ENCODE data around the gene CFAP69. TPM values are rescaled to one million over a fixed set of nuclear protein-coding genes. Genes with fewer than 3 reads are reported as not detected.

CFAP69 gene
- total RNA-seq, 1 experiment from 2014 or later: 4.1 TPM

GRCh38 chr7:90320801-90321494, 76.0 kb downstream of the CFAP69 start, which contains the start of gene FAM237B:
TSS of gene FAM237B (minus strand) at chr7:90321304. CDS start at chr7:90319748, 1,556 bp downstream.
- Histone ChIP-seq H4K20me1 (ENCODE audit: insufficient read depth) (no peaks in the 10 kb centered on the region), H3K9me2 (ENCODE audit: insufficient read depth) (no peaks in the 10 kb centered on the region), H3K27me3 (ENCODE audit: insufficient read depth, low read length) (no peaks in the 10 kb centered on the region), H3K9ac (ENCODE audit: low read length) (no peak within 1 kb of the TSS), H3K4me2 (ENCODE audit: low read length) (no peak within 1 kb of the TSS), H3K79me2 (ENCODE audit: insufficient read depth, low read length) (no peaks in the 10 kb centered on the region), H3K36me3 (ENCODE audit: control insufficient read depth in 1 of 2, insufficient read depth in 2 of 2, low read length in 2 of 2) (no peaks in the 10 kb centered on the region), H3K9me3 (ENCODE audit: control insufficient read depth in 1 of 2, insufficient read depth in 1 of 2, low read depth in 1 of 2, low read length in 2 of 2) (no peaks in the 10 kb centered on the region), H3K4me1 (ENCODE audit: control insufficient read depth in 1 of 2, insufficient read depth in 2 of 2, low read length in 2 of 2) (no peaks in the 10 kb centered on the region), H3K4me3 (replicated peaks in 1 of 2; ENCODE audit: low read depth in 1 of 2, low read length in 2 of 2) (no peak within 1 kb of the TSS), H3K27ac (ENCODE audit: low read depth, low read length) (no peak within 1 kb of the TSS), H2AFZ (ENCODE audit: low read depth, low read length, poor library complexity, severe bottlenecking) (no peak within 1 kb of the TSS)
- RAD21 ChIA-PET (ENCODE audit: low non-redundant PET in 1 of 2, low total read pairs in 2 of 2, uncharacterized antibody in 2 of 2, unreplicated experiment in 2 of 2): no interaction called here
- intact Hi-C loops (cut with micrococcal nuclease): no loop called here
- BruUV-seq (replicated peaks): no TSS peak
- TF ChIP-seq POLR2A (IDR thresholded peaks at IDR 0.05; ENCODE audit: borderline replicate concordance, extremely low read depth, insufficient read depth, insufficient read length) (no peak), FOSL1 (IDR thresholded peaks at IDR 0.05; ENCODE audit: low read depth) (no peak), ATF3 (IDR thresholded peaks at IDR 0.05) (no peak), ZBTB33 (IDR thresholded peaks at IDR 0.05; ENCODE audit: extremely low read depth, insufficient replicate concordance, low read length) (no peak), EGR1 (IDR thresholded peaks at IDR 0.05; ENCODE audit: low read depth) (no peak), MAX (IDR thresholded peaks at IDR 0.05) (no peak)
- DNase-seq (ENCODE audit: low read depth, low spot score) (no peak), ATAC-seq (no peak)
- CTCF ChIA-PET: no interaction called here
- POLR2A ChIA-PET: no interaction called here

- ChIA-PET POLR2A (no interaction called here), RAD21 (ENCODE audit: low non-redundant PET in 1 of 2, low total read pairs in 2 of 2, uncharacterized antibody in 2 of 2, unreplicated experiment in 2 of 2) (no interaction called here), CTCF (no interaction called here)
- TF ChIP-seq CEBPB (IDR thresholded peaks at IDR 0.05; ENCODE audit: low read depth): no peak
- TF ChIP-seq CBX3 (IDR thresholded peaks at IDR 0.05; ENCODE audit: low read depth): no peak
- TF ChIP-seq MAX (IDR thresholded peaks at IDR 0.05): no peak
- TF ChIP-seq FOSL1 (IDR thresholded peaks at IDR 0.05; ENCODE audit: low read depth): no peak
- Histone ChIP-seq H3K9me3 (ENCODE audit: control insufficient read depth in 1 of 2, insufficient read depth in 1 of 2, low read depth in 1 of 2, low read length in 2 of 2) (no peaks in the 10 kb centered on the region), H3K4me3 (replicated peaks in 1 of 2; ENCODE audit: low read depth in 1 of 2, low read length in 2 of 2) (no peak overlapping the region), H3K27me3 (ENCODE audit: insufficient read depth, low read length) (no peaks in the 10 kb centered on the region), H3K9me2 (ENCODE audit: insufficient read depth) (no peaks in the 10 kb centered on the region), H4K20me1 (ENCODE audit: insufficient read depth) (no peaks in the 10 kb centered on the region), H3K4me1 (ENCODE audit: control insufficient read depth in 1 of 2, insufficient read depth in 2 of 2, low read length in 2 of 2) (no peaks in the 10 kb centered on the region), H3K27ac (ENCODE audit: low read depth, low read length) (no peak overlapping the region), H2AFZ (ENCODE audit: low read depth, low read length, poor library complexity, severe bottlenecking) (no peak overlapping the region), H3K79me2 (ENCODE audit: insufficient read depth, low read length) (no peaks in the 10 kb centered on the region), H3K4me2 (ENCODE audit: low read length) (no peak overlapping the region), H3K36me3 (ENCODE audit: control insufficient read depth in 1 of 2, insufficient read depth in 2 of 2, low read length in 2 of 2) (no peaks in the 10 kb centered on the region), H3K9ac (ENCODE audit: low read length) (no peak overlapping the region)
- BruUV-seq (replicated peaks): no TSS peak
- intact Hi-C loops (cut with micrococcal nuclease): no loop called here
- DNase-seq (ENCODE audit: low read depth, low spot score) (no peak), ATAC-seq (no peak)
These were observed 77.9 kb downstream of the CFAP69 start for GRCh38 chr7:90322837-90323236.
